GM18507 (cell line): ENCODE results near the gene PEX11G.
A peak's percentile ranks its signal among the peaks of the same experiment; 100 is the strongest.

Experiments
- DNase-seq: peaks from one replicate; pipeline ENCODE4 v3.0.0; 2011; ENCODE audit warnings: low read depth; ENCODE audit not compliant: insufficient read length; ENCODE audit errors: extremely low spot score
- FAIRE-seq: peaks from 2 replicates; lab custom pipeline; 2011; peaks lifted over from hg19 to GRCh38; lab: Jason Lieb, UNC

Gene PEX11G

GRCh38 chr19:7488736-7489353 is at the start of gene PEX11G:
Gene PEX11G (minus strand): TSS chr19:7489035. CDS start chr19:7489010, 25 bp downstream.
- DNase-seq, result peak; percentile 98
- peak; percentile 73 for FAIRE-seq

GRCh38 chr19:7535998-7536695 is 47.3 kb upstream of the PEX11G start:
- no peak for DNase-seq
- peak; percentile 56 for FAIRE-seq

GRCh38 chr19:7535047-7535997 is 46.5 kb upstream of the PEX11G start, which contains the start of gene PNPLA6:
Gene PNPLA6 (plus strand): TSS chr19:7535717. CDS start chr19:7535789, 72 bp downstream.
- FAIRE-seq, result peak; percentile 96
- DNase-seq, result peak; percentile 93

- no peak for DNase-seq
- no peak for FAIRE-seq
Observed at GRCh38 chr19:7534531-7535046, 45.8 kb upstream of the PEX11G start.

GRCh38 chr19:7533925-7534480 is 45.2 kb upstream of the PEX11G start:
- FAIRE-seq (peak; percentile 92), DNase-seq (peak; percentile 86)

- DNase-seq (no peak), FAIRE-seq (no peak)
Observed at GRCh38 chr19:7533281-7533885, 44.5 kb upstream of the PEX11G start.

GRCh38 chr19:7529610-7530490 is 41.0 kb upstream of the PEX11G start:
- no peak for DNase-seq
- no peak for FAIRE-seq

GRCh38 chr19:7529246-7529600 is 40.4 kb upstream of the PEX11G start:
- DNase-seq, result no peak
- FAIRE-seq, result no peak

- FAIRE-seq (no peak), DNase-seq (no peak)
Observed at GRCh38 chr19:7528522-7529245, 39.8 kb upstream of the PEX11G start.

GRCh38 chr19:7528192-7528519 is 39.3 kb upstream of the PEX11G start:
- no peak for FAIRE-seq

GRCh38 chr19:7527516-7528191 is 38.8 kb upstream of the PEX11G start:
- FAIRE-seq (no peak), DNase-seq (no peak)

More at GRCh38 chr19:7528192-7528519, 39.3 kb upstream of the PEX11G start:
- DNase-seq, result no peak

- no peak for FAIRE-seq
- no peak for DNase-seq
Observed at GRCh38 chr19:7526059-7526929, 37.5 kb upstream of the PEX11G start.

GRCh38 chr19:7524992-7525739 is 36.3 kb upstream of the PEX11G start:
- no peak for FAIRE-seq
- DNase-seq, result no peak

GRCh38 chr19:7524523-7524922 is 35.7 kb upstream of the PEX11G start:
- FAIRE-seq (no peak), DNase-seq (no peak)

GRCh38 chr19:7522923-7523667 is 34.3 kb upstream of the PEX11G start:
- FAIRE-seq (no peak), DNase-seq (no peak)
